Uterus (tissue), 4 donors: ENCODE data around the gene MFN2. TPM values are rescaled to one million over a fixed set of nuclear protein-coding genes. Genes with fewer than 3 reads are reported as not detected.

ENCODE experiments used
- DNase-seq, 2 donors: peaks; one replicate each; pipeline ENCODE4 v3.0.0-alpha.2; 2019 to 2020
- H3K27ac ChIP-seq, 2 donors: fragments of 200-600 bp; sonication (generic); 1 replicate in 1 of 2; 2 replicates in 1 of 2; pipeline ENCODE4 v1.5.1; 2016 to 2018
- H3K27me3 ChIP-seq, 2 donors: fragments of 200-600 bp; sonication (generic); one replicate each; pipeline ENCODE4 v1.5.1; 2018 to 2019; ENCODE audit warnings: control low read depth in 1 of 2
- H3K36me3 ChIP-seq, 2 donors: fragments of 200-600 bp; sonication (generic); one replicate each; pipeline ENCODE4 v1.5.1; 2019; ENCODE audit warnings: control low read depth in 1 of 2
- H3K4me1 ChIP-seq, 2 donors: fragments of 200-600 bp; sonication (generic); one replicate each; pipeline ENCODE4 v1.5.1; 2018 to 2019; ENCODE audit warnings: control low read depth in 1 of 2
- H3K4me3 ChIP-seq, 2 donors: fragments of 200-600 bp; sonication (generic); 1 replicate in 1 of 2; 2 replicates in 1 of 2; pipeline ENCODE4 v1.5.1; 2018 to 2019; ENCODE audit warnings: mild to moderate bottlenecking in 1 of 2
- H3K9me3 ChIP-seq, 2 donors: fragments of 200-600 bp; sonication (generic); one replicate each; pipeline ENCODE4 v1.5.1; 2019; ENCODE audit warnings: control low read depth in 1 of 2
- CTCF ChIP-seq, 4 experiments: fragments of 200-600 bp in 2 of 4; fragments of 450-650 bp in 2 of 4; sonication (generic) in 2 of 4; IDR thresholded peaks; one replicate each; pipeline ENCODE4 v1.5.1; 2016 to 2019; ENCODE audit warnings: antibody characterized with exemption in 4 of 4, mild to moderate bottlenecking in 2 of 4, moderate library complexity in 1 of 4
- POLR2A ChIP-seq, 2 donors: fragments of 450-650 bp; IDR thresholded peaks; one replicate each; pipeline ENCODE4 v1.6.1; 2016; ENCODE audit warnings: antibody characterized with exemption in 2 of 2, mild to moderate bottlenecking in 1 of 2, moderate library complexity in 1 of 2
- intact Hi-C: fragments of 100-400 bp; cut with DNase I; formaldehyde crosslinking; loops from one replicate; pipeline ENCODE4 v1.15.1; 2023; ENCODE audit warnings: low total_unique reads
- total RNA-seq, 4 donors: library from RNA; depleted of rRNA in 3 of 4; stranded (reverse); fragments of >200 nt in 3 of 4; gene quantifications; one replicate each; pipeline versions ENCODE4 v1.1.0 to v1.2.4, GENCODE V29; 2014 to 2023
- donor health status: DM: yes; HTN: yes; CAD: no.

The MFN2 gene
- total RNA-seq, 4 donors from 2014 or later: 15.6 to 69.5 (median 35.1) TPM

DNA sequence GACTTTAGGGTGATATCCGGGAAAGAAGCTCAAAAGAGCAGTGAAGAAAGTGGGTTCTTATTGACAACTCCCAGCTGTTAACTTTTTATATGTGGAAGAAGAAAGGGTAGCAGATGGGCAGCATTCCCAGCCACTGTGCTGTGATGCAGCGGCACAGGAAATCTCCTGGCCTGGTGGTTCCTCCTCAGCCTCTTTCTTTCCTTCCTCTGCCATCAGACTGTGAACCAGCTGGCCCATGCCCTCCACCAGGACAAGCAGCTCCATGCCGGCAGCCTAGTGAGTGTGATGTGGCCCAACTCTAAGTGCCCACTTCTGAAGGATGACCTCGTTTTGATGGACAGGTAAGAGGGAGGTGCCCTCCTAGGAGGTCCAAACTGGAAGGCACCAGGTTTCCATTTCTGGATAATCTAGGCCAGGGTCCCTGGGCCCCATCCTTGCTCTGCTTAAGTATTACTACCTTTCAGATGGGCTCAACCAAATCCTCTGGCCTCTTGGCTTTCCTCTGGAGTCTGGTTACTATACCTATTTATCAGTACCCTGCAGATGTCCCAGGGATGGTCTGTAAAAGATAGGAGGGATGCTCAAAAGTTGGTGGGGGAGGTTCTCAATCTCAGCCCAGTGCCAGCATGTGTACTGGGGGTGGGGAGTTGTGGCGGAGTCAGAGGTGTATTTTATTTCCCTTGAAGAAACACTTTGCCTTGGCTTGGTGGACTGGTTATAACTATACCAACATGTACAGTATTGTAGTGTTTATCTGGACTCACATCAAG lies 17.0 kb downstream of the MFN2 start:
- Histone ChIP-seq H3K4me1 (no peaks in the 10 kb centered on the region), H3K4me3 (no peak overlapping the region), H3K36me3 (no peaks in the 10 kb centered on the region), H3K27ac (no peak overlapping the region), H3K27me3 (no peaks in the 10 kb centered on the region), H3K9me3 (no peaks in the 10 kb centered on the region)
- no peak for DNase-seq
- no peak for TF ChIP-seq POLR2A (IDR thresholded peaks at IDR 0.05)
- TF ChIP-seq CTCF (IDR thresholded peaks at IDR 0.05): no peak
- intact Hi-C loops: no loop called here

DNA sequence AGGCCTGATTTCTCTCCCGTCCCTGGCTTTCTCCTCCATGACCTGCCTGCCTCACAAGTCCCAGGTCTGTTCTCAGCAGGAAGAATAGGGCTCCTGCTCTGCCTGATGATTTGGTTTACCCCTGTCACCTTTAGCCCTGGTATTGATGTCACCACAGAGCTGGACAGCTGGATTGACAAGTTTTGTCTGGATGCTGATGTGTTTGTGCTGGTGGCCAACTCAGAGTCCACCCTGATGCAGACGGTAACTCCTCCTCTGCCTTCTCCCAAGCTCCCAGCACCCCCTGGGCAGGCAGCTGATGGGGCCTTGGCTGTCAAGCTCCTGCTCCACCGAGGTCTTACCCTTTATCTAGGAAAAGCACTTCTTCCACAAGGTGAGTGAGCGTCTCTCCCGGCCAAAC lies 18.4 kb downstream of the MFN2 start:
- Histone ChIP-seq H3K27ac (no peak overlapping the region), H3K4me1 (no peaks in the 10 kb centered on the region), H3K4me3 (no peak overlapping the region), H3K36me3 (no peaks in the 10 kb centered on the region), H3K9me3 (no peaks in the 10 kb centered on the region), H3K27me3 (no peaks in the 10 kb centered on the region)
- intact Hi-C loops: no loop called here
- no peak for DNase-seq
- no peak for TF ChIP-seq CTCF (IDR thresholded peaks at IDR 0.05)
- no peak for TF ChIP-seq POLR2A (IDR thresholded peaks at IDR 0.05)

DNA sequence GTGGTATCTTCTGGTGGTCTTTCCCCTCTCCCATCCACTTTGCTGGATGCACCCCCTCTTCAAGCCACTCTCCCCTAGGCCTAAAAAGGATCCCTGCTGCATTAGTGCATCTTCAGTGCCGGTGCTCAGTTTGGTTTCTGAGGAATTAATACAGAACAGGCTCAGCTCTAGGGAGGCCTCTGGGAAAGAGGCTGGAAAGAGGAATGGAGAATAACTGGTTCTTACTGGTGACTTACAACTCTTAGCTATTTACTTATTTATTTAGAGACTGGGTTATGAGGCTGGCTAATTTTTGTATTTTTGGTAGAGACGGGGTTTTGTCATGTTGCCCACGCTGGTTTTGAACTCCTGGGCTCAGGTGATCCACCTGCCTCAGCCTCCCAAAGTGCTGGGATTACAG lies 19.0 kb downstream of the MFN2 start:
- H3K4me3 ChIP-seq: no peak overlapping the region
- no peak overlapping the region for H3K27ac ChIP-seq
- H3K4me1 ChIP-seq: no peaks in the 10 kb centered on the region
- no peaks in the 10 kb centered on the region for H3K9me3 ChIP-seq
- H3K27me3 ChIP-seq: no peaks in the 10 kb centered on the region
- DNase-seq: no peak
- no peak for TF ChIP-seq CTCF (IDR thresholded peaks at IDR 0.05)
- TF ChIP-seq POLR2A (IDR thresholded peaks at IDR 0.05): no peak
- intact Hi-C loops: no loop called here
- H3K36me3 ChIP-seq: no peaks in the 10 kb centered on the region

- intact Hi-C loops: no loop called here
- peak; percentile 19 to 31 (median 26) for TF ChIP-seq CTCF (IDR thresholded peaks at IDR 0.05)
- no peak for TF ChIP-seq POLR2A (IDR thresholded peaks at IDR 0.05)
- Histone ChIP-seq H3K4me3 (no peak overlapping the region), H3K36me3 (no peaks in the 10 kb centered on the region), H3K27me3 (no peaks in the 10 kb centered on the region), H3K9me3 (no peaks in the 10 kb centered on the region), H3K4me1 (no peaks in the 10 kb centered on the region), H3K27ac (no peak overlapping the region)
- no peak for DNase-seq
Observed at GRCh38 chr1:12001249-12001917, 21.1 kb downstream of the MFN2 start.

- no peaks in the 10 kb centered on the region for H3K27me3 ChIP-seq
- H3K27ac ChIP-seq: no peak overlapping the region
- H3K36me3 ChIP-seq: no peaks in the 10 kb centered on the region
- H3K4me1 ChIP-seq: no peaks in the 10 kb centered on the region
- H3K9me3 ChIP-seq: no peaks in the 10 kb centered on the region
- no peak for DNase-seq
- intact Hi-C loops: no loop called here
- no peak overlapping the region for H3K4me3 ChIP-seq
- TF ChIP-seq POLR2A (IDR thresholded peaks at IDR 0.05) (no peak), CTCF (IDR thresholded peaks at IDR 0.05) (no peak)
Observed at GRCh38 chr1:12001996-12002493, 21.8 kb downstream of the MFN2 start.
